Activated CD8-positive, alpha-beta memory T cell treated with anti-CD3 and anti-CD28 coated beads for 1 hour (primary cell): ENCODE measurements around the gene PTPRG.
"Not testable (repeated sequence)": the region's sequence is repeated elsewhere in the genome, so short reads cannot be mapped to it uniquely, and the experiment has no call there.

Source experiments
- DNase-seq, 2 donors: peaks; one replicate each; pipeline ENCODE4 v3.0.0-alpha.2; 2020; ENCODE audit warnings: low read depth in 1 of 2; ENCODE audit errors: extremely low read depth in 1 of 2

The PTPRG gene

DNA sequence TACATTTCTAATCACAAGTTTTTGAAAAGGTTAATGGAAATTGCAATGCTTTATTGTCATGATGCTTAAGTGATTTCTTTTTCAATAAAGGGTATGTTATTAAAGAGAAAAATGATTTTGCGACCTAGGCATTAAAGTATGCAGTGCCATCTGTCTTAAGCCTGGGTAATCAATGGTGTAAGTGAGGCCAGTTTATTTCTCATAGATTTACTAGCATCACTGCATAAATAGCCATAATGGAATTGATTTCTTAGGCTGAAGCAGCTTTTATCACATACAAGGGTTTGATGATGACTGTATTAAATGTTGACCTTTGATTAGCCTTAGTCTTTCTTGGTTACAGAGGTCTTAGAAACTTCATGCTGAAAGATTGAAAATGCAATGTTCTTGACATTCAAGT lies 464.5 kb downstream of the PTPRG start:
- no peak for DNase-seq

DNA sequence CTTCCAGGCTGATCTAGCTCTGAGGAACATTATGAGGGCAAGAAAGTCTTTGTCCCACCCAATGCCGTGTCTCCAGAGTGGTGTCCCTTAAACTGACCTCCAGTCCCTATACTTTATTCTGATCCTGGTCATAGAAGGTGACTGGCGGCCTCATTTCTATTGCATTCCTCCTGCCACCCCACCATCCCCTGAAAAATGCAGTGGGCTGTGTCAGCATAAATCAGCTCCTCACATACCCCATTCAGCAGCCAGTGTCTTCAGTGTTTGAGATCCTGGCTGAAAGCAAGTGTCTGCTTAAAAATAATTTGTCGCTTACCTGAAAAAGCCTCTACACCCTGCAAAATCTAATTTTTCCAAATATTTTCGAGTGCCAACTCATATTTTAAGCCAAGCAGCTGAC lies 465.9 kb downstream of the PTPRG start:
- DNase-seq = no peak

DNA sequence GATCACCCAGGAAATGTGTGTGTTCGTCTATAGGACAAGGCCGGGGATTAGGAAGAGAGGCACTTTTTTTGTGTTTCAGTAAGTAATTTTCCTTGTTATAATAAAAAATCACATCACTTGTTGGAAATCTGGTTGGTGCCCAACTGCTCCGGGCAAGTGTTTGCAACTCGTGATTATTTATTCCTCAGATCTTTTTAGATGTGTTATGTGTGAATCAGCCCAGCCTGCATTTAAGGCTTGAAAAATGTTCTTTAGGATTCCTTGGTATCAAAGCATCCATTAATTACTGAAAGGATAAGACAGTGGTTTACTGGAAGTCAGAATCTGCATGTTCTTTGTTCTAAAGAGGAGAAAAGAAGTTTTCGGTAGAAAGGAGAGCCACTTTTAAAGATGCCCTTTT lies 466.4 kb downstream of the PTPRG start:
- DNase-seq = no peak

DNA sequence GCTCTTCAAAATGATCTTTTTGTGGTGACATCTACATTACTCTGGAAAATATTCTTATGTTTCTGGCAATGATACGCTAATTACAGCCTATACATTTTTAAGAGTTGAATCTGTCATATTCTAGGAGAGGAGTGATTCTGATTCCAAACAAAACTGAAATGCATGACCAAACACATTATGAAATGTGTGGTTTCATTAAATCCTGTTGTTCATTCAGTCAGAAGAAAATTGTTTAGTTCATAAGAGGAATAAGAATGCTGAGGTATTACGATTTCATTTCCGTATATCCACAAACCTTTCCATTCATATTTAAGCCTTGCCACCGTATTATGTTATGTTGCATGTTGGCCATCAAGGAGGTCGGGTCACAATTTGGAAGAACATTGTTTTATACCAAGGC lies 466.9 kb downstream of the PTPRG start:
- DNase-seq = no peak

DNA sequence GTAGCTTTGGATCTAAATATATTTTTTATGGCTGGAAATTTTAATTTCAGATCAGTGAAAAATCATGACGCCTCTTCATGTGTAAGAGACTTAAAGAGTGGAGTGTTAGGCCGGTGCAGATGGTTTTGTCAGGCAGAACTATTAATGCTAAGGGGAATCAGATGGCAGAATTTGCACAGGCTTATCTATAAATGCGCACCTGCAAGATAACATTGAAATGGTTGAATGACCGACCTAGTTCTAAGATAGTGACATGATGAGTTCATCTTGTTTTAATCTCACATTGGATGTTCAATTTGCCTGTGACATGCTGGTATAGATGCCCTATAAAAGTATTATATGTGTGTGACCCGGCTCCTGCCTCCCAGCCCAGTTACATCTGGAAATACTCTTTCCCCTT lies 471.4 kb downstream of the PTPRG start:
- no peak for DNase-seq

DNA sequence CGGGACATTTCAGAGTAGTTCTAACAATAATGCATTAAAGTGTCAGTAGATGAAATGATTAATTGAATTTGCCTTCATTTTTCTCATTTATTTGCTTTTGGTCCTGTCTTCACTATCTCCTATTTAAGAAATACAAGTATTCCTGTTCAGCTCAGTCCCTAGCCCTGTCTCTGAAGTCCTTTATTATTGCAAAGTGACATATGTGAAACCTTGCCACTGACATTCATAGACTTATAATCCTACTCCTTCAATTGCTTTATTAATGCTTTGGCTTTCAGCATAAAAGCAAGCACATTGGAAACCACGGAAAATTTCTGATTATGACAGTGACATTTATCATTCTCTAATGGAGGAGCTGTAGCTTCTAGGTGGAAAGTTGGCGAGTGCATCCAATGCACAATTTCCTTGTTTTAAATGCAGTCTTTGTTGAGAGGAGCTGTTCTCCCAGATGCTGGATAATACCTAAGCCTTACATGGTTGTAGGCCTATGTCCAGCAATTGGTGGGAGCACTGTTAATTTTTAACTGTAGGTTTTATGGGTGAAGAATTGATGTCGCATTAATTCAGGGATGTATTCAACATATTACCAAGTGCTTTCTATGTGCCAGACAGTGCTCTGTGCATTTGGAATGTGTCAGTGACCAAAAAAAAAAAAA lies 474.2 kb downstream of the PTPRG start:
- DNase-seq = no peak

DNA sequence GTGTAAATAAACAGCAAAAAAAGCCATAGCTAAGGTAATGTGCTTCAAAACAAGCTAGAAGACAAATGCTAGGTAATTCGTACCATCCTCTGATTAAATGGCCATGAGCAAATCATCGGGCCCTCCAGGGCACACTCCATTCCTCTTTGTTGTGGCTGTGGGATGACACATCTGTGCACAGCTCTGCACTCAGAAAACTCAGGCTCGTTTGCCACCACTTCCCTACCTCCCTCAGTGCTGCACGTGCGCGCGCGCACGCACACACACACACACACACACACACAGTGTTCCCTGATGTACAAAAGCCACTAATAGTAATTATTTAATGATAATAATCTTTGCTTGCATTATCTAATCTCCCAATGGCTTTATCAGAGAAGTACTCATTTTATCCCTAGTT lies 475.4 kb downstream of the PTPRG start:
- no peak for DNase-seq

DNA sequence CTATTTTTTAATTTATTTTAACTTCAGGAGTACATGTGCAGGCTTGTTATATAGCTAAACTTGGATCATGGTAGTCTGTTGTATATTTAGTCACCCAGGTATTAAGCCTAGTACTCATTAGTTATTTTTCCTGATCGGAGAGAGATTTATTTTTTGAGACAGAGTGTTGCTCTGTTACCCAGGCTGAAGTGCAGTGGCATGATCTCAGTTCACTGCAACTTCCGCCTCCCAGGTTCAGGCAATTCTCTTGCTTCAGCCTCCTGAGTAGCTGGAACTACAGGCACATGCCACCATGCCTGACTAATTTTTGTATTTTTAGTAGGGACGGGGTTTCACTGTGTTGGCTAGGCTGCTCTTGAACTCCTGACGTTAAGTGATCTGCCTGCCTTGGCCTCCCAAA lies 477.4 kb downstream of the PTPRG start:
- not testable (repeated sequence) for DNase-seq

DNA sequence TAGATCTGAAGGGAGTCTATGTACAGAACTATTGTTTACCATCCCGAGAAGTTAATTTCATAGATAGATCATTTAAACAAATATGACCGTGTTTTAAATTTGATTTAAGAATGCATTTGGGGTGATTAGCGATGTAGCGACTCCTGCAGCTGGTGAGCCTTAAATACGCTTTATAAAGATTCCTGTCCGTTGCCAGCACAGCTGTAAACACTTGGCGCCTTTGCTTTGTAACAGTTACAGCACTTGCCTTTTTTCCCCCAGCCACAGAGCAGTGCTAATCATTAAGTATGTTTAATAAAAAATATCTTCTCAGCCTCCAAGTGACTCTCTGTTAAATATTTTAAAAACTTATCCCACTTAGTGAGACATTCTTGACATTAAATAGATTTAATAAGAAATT lies 478.2 kb downstream of the PTPRG start:
- DNase-seq = no peak

DNA sequence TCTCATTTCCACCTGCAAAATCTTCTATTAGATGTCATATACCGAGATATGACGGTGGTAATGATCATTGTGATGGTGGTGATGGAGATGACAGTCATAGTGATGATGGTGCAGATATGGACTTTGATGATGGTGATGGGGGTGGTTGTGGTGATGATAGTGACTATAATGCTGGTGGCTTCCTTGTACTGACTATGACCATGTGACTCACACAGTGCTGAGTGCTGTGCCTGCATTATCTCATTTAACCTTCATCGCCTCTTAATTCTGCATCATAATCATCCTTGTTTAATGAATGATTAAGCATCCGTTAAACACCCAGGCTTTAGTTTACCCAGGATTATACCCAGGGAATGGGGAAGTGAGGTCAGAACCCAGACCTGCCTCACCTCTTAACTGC lies 480.3 kb downstream of the PTPRG start:
- no peak for DNase-seq

DNA sequence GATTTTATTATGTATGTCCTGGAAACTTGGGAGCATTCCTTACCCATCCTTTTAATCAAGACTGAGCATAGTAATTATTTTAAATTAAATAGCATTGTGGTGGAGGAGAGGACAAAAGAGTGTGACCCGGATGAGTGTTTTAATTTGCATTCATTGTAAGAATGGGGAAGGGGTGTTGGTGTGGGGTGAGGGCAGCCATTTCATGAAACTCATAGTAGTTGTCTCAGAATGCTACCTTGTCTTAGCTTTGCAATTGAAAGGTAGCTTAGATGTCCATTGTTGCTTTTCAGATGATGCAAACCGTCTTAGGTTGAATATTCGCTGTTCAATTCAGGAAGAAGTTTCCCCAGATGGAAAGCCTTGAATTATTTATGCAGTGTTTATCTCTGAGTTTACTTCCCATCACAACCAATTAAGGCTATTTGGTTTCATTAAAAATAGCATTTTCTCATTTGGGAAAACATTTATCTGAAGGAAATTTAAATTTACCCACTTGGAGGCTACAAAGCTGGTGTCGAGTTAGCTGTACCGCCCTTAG lies 483.6 kb downstream of the PTPRG start:
- no peak for DNase-seq

DNA sequence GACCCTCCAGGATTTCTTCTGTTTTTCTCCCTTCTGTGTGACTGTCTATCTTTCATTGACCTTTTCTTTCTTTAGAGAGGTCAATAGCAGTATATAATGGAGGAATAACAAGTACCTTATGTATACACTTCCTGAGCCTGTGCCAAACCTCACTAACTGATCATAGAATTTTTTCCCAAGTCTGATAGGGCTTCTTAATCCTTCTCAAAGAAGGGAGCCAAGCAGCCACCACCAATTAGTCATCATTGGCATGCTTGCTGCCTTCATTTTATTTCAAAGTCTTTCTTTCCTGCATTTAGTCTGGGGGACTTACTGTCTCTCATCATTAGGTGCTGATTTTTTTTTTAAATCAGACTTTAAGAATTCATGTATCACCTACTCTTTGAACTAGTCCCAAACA lies 485.0 kb downstream of the PTPRG start:
- DNase-seq = no peak

DNA sequence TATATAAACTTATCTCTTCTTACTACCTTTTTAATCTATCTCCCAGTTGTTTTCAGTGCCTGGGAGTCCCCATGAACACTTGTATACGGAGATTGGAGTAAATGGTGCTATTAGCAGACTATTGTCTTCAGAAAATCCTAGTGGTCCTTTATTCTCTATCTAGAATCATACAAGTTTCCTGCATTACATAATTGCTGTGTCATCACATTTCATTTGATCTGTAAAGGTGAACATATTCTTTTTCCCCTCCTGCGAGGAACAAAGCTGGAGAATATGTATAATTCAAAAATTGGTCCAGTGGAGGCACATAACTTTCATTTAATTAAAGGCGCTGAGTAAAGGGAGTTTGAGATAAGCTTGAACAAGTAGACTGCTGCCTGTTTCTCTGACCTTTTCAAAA lies 487.2 kb downstream of the PTPRG start:
- no peak for DNase-seq

DNA sequence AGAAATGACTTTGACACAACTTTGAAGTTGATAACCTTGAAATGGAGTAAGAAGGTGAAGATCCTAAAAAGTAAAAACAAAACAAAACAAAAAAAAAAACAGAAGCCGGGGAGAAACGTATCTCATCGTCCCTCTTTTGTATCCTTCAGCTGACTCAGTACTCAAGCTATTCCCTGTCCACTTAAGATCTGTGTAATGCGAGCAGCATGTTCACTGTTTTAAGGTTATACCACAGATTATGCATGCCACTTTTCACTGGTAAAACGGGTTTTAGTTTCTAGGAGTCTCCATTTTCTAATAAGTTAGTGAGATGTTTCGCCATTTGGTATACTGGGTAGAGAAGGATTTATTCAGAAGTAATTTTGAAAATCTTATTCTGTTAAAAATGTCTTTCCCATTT lies 487.7 kb downstream of the PTPRG start:
- no peak for DNase-seq

DNA sequence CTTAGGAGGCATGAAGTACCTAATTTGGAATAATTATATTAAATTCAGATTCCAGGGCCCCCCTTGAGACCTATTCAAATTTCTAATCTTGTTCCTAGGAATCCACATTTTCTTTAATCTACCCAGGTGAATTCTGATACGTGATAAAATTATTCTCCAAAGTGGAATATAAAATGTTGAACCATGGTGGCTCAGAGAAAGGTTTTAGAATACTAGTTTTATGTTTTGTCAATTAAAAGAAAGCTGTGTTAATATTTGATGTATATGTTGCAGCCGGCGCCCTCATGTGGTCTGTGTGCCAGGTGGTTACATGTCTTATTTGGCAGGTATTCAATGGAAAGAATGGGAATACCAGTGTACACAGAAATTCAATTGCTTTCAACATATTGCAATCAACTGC lies 490.1 kb downstream of the PTPRG start:
- DNase-seq = no peak

DNA sequence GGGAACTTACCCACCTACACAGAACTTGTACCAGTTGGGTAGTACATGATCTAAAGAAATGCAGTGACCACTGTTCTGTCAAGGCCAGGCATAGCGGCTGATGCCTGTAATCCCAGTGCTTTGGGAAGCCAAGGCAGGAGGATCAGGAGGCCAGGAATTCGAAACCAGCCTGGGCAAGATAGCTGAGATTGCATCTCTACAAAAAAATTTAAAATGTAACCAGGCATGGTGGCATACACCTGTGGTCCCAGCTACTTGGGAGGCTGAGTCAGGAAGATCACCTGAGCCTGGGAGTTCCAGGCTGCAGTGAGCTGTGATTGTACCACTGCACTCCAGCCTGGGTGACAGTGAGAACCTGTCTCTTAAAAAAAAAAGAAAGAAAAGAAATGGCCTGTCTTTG lies 491.0 kb downstream of the PTPRG start:
- no peak for DNase-seq

DNA sequence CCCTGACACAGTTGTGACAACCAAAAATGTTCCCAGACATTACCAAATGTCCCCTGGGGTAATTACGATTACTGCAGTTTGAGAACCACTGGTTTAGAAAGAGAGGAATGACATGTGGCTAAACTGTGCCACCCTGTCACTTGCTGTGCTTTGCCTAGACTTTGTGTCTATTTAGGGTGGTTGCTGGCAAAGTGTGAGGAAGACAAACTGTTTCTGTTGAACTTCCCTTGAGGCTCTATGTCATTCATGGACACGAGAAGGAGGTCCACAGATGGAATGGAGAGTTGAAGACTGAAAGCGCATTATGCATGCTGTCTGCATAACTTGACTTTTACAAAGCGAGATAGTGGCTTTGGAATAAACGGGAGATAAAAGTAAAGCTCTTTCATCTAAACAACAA lies 495.3 kb downstream of the PTPRG start:
- DNase-seq = no peak

DNA sequence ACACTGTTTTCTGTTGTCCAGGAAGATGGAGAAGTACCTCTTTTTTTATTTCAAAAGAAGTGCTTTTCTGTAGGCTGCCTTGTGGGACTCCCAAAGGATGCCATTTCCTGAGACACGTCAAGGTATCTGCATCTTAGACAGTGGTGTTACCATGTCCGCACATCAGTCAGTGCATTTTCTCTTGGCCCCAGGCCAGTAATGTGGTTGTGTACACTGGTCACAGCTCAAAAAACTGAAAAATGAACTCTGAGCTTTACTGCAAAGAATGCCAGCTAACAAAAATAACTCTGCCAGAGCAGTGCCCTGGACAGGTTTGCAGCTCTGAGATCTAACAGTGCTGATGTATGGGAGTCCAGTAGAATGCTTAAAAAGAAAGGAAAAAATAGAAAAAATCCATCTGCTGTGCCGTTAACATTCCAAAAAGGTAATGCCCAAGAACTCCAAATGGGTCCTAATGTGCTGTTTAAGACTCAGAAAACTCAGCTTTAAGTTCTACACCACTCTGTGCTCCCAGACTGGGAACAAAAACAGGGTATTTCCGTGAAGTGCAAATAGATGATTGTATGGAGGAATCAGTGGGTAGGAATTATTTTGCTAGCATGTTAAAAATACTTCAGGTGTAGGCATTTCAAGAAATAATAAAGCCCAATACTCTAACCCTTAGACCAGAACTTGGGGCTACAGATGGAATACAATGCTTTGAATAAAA lies 496.1 kb downstream of the PTPRG start:
- no peak for DNase-seq

DNA sequence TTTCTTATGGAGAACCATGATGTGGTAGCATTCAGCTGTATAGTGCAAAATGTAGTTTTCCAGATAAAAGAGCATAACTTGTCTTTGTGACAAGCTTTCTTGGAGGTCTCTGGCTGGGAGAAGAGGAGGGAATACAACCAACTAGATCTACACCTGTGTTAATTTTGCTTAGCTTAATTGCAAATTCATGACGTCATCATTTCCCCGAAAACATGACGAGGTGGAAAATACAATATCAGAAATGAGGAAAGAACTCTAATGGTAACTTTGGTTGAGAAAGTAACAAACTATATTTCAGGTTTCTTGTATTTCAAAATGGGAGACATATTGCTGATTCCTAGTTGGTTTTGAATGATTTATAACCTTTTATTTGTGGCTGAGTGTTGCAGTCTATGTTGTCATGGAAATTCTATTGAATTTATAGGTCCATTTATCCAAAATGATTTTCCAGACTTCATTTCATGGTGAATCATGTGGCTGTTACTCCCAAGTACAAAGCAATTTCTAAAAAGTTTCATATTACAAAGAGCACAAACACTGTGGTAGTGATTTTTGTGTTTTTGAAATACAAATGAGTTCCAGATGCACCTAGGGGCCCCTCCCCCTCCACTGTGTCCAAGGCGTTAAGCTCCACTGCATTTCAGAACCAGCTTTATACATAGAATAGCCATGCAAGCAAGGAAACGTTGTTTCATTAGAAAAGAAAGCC lies 504.8 kb downstream of the PTPRG start:
- no peak for DNase-seq

DNA sequence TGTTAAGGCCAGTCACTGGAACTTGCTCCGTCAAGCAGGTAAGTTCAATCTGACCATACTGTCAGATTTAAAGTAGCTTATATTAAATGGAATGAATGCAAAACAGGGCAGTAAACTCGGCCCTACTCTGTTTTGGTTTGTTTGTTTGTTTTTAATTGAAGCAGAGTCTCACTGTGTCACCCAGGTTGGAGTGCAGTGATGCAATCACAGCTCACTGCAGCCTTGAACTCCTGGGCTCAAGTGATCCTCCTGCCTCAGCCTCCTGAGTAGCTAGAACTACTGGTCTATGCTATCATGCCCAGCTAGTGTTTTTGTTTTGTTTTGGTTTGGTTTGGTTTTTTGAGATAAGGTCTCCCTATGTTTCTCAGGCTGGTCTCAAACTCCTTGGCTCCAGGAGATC lies 507.0 kb downstream of the PTPRG start:
- no peak for DNase-seq

DNA sequence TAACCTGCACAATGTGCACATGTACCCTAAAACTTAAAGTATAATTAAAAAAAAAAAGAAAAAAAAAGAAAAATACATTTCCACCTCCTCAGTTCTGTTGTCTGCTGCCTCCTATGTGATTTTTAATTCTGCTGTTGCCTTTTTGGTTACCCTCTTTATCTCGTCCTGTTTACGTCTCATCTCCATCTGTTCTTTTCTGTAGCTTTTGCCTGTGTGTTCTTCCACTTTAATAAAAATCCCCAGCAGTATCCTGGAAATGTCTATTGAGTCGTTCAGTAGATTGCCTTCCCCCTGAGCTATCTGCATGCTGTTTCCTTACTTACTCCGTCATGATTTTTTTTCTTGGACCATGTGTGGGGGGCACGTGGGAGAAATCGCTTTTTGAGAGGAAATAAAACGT lies 509.5 kb downstream of the PTPRG start:
- no peak for DNase-seq

DNA sequence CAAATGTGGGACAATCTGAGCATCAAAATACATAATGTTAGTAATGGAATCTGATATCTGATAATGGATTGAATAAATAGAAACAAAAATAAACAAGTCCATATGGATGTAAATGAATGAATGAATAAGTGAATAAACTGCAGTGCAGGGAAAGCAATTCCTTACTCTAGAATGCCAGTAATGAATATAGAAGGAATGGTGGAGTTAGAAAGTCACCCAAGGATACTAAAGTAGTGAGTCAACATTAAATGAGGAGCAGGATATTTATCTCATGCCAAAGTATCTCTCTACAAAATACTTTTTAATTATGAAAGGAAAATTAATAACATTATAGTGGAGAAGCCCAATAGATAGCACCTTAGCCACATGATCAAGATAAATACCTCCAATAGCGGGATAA lies 511.7 kb downstream of the PTPRG start:
- no peak for DNase-seq
